ENCODE results near the gene MINDY4. TPM values are rescaled to one million over a fixed set of nuclear protein-coding genes. Genes with fewer than 3 reads are reported as not detected.

Gene MINDY4
- total RNA-seq, result 4.3 TPM

DNA sequence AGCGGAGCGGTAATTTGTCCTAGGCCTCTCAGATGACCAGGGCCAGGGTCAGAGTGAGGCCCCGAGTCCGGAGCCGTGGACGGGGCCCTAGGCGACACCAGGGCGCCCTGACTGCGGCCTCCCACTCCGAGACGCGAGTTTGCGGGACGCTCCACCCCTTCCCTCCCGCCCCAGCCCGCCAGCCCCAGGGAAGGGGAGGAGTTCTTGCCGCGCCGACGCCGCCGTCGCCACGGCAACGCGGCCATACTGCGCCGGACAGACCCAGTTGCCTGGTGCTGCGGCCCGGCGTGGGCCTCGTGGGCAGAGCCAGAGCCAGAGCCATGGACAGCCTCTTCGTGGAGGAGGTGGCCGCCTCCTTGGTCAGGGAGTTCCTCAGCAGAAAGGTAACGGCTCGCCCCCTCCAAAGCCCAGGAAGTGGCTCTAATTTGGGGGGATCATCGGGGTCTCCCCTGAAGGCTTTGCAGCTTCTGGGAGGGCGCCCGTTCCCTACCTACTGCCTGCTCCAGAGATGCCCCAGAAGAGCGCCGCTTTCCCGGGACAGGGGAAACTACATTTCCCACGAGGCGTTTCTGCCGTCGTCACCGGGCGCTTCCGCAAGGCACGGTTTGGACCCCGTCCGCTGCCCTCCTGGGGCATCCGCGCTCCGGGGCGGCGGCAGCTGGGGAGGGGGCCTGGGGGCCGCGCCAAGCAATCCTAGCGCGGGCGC lies at the start of gene MINDY4:
TSS of gene MINDY4 (plus strand) at position 244 of the 706 bp plus-strand sequence. CDS start at position 321, 77 bp downstream.
- DNase-seq (ENCODE audit: low read depth in 2 of 3, low spot score in 2 of 3), result peak; percentile 41 to 78 (median 64)

DNA sequence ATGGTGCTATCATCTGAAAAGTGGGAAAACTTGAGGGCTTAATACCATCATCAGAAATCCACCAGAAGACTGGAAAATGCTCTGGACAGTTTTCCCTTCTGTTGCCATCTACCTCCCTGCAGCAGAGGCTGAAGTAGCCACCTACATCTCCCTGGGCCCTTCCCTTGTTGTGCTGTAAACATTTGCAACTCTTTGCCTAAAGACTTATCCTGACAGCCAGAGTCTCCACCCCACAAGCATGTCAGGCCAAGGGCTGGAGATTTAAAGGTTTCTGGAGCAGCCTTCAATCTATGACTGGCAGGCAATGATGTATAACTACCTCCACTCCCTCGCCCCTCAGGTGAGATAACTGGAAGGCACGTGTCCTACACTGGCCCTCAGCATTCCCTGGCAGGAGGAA lies 49.0 kb upstream of the MINDY4 start:
- DNase-seq (ENCODE audit: low read depth in 2 of 3, low spot score in 2 of 3), result no peak

DNA sequence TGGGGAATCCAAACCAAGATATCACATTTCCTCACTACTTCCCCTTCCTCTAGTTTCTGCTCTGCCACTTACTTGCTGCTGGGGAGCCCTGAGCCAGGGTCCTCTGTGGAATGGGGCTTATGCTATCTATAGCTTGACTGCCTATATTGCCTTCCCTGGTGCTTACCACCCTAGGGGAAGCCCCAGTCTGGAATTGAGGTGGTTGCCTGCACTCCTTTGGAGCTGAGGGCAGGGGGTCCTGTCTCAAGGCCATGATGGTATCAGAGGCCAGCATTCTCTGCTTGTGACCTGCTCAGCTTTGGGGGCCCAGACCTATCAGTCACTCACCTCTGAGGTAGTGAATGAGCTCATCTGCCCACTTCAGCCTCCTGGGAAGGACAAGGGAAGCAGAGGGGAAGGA lies 48.5 kb upstream of the MINDY4 start:
- DNase-seq (ENCODE audit: low read depth in 2 of 3, low spot score in 2 of 3), result no peak

DNA sequence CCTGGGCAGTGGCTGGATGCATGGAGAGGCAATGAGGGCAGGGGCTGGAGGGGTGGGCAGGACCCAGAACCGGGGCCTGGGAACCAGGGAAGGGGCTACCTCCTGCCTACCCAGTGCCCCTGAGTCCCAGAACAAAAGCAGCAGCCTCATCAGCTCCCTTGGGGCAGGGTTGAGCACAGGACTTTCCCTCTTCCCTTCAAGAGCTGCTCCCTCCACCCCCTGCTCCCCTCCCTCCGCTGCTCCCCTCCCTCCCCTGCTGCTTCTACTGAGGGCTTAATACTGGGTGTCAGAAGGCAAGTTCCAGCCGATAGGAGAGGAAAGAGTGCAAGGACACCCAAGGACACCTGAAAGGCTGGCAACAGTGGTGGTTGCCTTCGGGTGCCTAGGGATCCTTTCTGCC lies 47.4 kb upstream of the MINDY4 start:
- DNase-seq (ENCODE audit: low read depth in 2 of 3, low spot score in 2 of 3), result no peak

DNA sequence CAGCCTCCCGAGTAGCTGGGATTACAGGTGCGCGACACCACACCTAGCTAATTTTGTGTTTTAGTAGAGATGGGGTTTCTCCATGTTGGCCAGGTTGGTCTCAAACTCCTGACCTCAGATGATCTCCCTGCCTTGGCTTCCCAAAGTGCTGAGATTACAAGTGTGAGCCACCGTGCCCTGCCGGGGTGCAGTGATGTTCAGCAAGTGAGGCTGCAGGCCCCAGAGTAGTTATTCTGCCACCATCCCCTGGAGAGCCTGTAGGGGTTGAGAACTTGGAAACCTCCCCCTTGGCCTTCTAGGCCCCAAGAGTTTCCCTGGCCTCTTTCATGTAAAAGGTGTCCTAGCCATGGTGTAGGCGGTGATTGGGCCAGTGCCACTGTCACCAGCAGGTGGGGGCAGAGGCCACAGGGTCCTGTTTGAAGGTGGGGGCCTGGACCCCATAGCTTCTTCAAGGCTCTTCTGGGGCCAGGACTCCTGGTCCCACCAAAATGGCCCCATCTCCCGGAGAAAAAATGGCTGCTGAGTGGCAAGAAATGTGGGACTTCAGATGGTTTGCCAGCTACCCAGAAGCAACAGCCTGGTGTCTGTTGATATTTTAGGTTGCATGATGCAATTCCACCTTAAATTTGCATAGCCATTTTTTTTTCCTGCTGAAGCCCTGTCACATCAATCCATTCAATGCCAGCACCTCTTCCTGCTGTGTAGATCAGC lies 44.8 kb upstream of the MINDY4 start:
- no peak for DNase-seq (ENCODE audit: low read depth in 2 of 3, low spot score in 2 of 3)

DNA sequence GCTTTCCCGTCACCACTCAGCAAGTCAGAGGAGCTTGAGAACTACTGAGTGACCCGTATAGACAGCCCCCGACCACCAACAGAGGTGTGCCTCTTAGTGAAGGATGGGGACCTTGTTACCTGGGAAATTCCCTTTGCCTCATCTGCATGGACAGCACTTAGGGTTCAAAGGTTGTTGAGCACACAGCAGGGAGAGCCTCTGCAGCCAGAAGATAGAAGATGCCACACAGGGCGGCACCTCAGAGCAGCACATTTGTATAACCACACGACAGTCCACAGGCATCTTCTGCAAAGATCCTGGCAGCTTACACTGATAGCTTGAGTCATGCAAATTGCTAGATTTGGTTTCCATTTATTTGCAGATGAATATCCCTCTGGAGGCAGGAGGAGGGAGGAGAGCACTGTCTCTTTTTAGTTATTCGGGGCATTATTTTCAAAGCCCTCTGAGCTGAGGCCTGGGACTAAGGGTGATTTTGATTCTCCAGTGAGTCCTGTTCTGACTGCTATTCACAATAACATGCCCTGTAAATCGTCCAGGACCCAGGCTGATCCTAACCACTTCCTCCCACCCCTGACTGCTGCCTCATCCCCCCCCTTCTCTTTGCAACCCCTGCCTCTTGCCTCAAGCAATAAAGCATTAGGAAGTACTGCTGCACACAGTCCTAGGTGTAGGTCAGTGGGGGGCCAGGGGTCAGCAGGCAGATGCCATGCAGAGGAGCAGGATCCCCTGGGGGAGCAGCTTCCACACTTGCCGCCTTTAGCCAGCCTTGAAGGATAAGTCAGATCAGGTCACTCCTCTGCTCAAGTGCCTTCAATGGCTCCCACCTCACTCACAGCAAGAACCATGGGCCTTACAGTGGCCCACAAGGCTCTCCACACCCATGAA lies 43.9 kb upstream of the MINDY4 start:
- peak; percentile 26 to 61 (median 29) for DNase-seq (ENCODE audit: low read depth in 2 of 3, low spot score in 2 of 3)

DNA sequence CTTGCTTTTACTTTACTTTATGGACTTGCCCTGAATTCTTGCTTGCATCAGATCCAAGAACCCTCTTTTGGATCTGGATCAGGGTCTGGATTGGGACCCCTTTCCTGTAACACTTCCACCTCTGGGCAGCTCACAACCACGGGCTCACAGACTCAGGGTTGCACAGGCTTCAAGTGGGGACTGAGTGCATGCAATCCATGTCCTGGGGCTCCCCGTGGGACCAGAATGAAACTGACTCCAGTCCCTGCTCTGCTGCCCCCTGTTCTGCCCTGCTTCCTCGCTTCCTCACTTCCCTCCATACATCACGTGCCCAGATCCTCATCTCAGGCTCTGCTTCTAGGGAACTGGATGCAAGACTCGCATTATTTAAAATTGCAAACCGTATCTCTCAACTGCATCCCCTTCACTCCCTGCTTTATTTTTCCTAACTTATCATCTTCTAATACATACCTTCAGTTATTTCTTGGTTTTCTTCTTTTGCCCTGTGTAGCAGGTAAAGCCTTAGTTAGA lies 42.6 kb upstream of the MINDY4 start:
- DNase-seq (ENCODE audit: low read depth in 2 of 3, low spot score in 2 of 3), result no peak

DNA sequence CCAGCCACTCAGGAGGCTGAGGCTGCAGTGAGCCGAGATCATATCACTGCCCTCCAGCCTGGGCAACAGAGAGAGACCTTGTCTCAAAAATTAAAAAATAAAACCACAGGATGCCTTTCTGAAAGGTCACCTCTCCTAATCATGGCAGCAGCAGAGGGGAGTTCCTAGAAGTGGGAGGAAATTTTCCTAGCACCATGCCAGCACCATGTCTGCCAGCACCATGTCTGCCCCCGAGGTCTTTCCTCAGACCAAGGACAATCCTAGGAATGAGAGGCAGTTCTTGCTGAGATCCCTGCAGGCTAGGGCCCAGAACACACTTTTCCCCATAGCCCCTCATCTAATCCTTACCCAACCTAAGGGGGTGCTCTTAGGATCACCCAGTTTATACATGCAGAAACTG lies 41.6 kb upstream of the MINDY4 start:
- DNase-seq (ENCODE audit: low read depth in 2 of 3, low spot score in 2 of 3), result no peak

DNA sequence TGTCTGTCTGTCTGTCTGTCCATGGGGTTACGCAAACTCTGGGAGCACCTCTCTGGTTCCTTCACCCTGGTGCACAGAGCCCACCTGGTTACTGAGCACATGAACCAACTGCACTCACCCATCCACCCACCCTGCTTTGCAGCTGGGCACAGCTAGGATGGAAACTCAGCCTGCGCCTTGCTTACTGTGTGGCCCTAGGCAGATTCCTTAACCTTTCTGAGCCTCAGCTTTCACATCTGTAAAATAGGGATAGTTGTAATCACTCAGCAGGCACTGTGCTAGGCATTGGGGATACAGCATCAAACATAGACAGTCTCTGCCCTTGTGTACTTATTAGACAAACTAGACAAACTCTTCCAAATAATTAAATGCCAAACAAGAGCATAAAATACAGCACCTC lies 41.1 kb upstream of the MINDY4 start:
- no peak for DNase-seq (ENCODE audit: low read depth in 2 of 3, low spot score in 2 of 3)

DNA sequence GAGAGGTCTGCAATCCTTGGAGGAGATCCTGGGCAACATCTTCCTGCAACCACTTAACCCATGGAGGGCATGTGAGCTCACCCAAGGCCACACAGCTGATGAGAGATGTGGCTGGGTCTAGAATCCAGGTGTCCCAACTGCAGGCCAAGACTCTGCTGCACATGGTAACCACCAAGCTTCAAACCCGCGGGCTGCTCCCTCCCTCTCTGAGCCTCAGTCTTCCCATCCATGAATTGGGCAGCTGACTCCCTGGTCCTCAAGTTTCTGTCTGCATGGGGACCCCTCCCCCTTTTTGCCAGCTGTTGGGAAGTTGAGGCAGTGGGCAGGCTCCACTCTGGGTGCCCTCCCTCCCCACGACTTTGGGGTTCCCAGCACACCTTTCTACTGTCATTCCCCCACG lies 40.2 kb upstream of the MINDY4 start:
- no peak for DNase-seq (ENCODE audit: low read depth in 2 of 3, low spot score in 2 of 3)

DNA sequence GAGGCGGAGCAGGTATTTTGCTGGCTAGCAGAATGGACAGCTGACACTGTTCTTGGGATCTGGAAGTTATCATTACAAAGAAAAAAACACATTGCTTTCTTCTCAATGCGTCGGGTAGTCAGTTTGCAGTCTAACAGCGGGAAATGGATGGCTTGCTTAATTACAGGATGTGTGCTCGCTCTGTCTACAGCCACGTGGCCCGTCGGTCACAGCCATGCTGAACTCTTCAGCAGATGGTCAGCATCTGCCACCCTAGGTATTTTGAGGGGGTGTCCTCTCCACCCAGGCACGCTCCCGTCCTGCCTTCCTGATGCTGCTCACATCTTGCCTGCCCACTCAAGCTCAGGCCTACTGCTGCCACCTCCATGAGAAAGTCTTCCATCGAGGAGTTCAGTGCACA lies 39.6 kb upstream of the MINDY4 start:
- no peak for DNase-seq (ENCODE audit: low read depth in 2 of 3, low spot score in 2 of 3)

DNA sequence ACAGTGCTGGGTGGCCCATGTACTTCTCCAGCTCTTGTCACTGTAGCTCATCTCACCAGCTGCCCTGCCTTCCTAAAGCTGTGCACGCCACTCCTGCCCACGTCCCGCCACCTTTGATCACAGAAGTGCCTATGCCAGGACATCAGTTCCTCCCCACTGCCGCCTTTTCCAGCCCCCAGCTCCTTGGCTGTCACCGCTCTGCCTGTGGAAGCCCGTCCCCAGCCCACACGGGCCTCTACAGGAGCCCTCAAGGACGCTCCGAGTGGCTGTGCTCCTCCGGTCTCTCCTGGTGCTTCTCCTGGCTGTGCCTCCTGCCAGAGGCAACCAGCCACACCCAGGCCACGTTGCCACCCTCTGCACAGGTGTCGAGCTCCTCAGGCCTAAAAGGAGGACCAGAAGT lies 38.6 kb upstream of the MINDY4 start:
- DNase-seq (ENCODE audit: low read depth in 2 of 3, low spot score in 2 of 3), result no peak

DNA sequence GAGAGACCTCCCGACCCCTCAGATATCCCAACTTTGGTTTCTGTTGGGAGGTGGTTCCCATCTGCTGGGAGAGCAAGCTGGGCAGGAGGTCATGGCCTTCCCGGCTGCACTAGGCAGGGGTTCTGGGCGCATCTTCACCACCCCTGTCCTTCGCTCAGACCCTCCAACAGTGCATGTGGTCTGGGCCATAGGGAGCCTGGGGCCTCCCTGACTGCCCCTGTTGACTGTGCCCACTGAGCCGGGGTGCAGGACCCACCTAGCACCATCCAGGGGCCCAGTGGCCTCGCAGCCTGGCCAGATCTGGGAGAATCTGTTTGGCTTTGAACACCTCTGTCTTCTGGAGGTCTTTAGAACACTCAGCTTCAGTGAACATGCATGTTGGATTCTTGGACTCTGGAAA lies 38.0 kb upstream of the MINDY4 start:
- no peak for DNase-seq (ENCODE audit: low read depth in 2 of 3, low spot score in 2 of 3)

DNA sequence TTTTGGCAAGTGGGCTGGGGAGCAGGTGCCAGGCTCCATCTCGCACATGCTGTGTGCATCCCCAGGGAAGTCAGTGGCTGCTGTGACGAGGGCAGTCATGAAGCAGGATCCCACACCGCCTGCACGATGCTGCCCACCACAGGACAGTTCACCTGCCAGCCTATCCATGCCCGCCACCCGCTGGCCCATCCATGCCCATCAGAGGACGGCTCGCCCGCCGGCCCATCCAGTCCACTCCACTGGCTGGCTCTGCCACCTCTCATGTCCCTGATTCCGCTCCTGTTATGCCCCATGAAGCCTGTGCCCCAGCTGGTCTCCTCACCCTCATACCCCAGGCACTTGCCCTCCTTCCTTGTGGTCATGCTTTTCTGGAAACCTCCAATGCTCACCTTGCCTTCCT lies 37.5 kb upstream of the MINDY4 start:
- DNase-seq (ENCODE audit: low read depth in 2 of 3, low spot score in 2 of 3), result no peak

DNA sequence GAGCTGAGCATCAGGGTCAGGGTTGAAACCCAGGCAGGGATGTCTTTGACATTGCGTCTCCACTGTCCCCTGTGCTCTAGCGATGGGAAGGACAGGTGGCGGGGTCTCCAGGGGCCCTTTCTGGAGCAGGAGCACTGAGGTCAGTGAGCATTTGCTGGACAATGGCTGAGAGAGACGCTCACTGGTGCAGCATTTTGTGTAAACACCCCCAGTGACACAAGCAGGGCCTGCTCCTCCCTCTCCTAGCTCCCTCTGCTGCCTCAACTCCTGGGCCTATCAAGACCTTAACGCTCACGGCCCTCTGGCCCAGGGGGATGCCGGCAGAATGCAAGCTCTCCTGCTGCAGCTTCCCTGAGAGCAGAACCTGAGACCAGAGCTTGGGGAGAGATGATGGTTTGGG lies 36.7 kb upstream of the MINDY4 start:
- DNase-seq (ENCODE audit: low read depth in 2 of 3, low spot score in 2 of 3), result no peak

DNA sequence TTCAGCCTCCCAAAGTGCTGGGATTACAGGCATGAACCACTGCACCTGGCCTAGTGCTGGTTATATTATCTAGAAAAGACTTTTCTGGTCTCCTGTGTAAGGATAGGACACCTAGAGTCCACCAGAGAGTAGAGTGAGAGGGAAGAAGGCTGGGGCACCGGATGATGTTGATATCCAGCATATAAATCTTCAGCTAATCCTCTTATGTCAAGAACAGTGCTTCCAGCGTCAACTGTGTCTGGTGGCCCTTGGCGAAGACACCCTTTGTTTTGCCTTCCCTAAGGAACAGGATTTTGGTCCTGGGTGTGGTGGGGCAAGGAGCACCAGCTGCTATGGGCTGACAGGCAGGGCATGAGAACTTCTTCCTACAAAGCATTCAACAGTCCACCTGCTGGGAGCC lies 35.6 kb upstream of the MINDY4 start:
- DNase-seq (ENCODE audit: low read depth in 2 of 3, low spot score in 2 of 3), result no peak

DNA sequence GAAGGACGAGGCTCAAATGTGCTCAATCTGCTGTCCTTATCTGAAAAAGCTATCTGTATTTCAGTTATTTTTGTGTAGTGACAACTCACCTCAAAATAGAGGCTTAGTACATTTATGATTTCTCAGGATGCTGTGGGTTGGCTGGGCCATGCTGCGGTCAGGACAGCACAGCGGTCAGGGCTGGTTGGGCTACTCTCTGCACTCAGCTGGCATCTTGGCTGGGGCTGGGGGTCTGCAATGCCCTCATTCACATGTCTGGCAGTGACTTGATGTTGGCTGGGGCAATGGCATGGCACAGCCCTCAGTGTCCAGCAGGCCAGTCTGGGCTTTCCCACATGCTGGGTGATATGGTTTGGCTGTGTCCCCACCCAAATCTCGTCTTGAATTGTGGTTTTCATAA lies 34.9 kb upstream of the MINDY4 start:
- DNase-seq (ENCODE audit: low read depth in 2 of 3, low spot score in 2 of 3), result no peak

DNA sequence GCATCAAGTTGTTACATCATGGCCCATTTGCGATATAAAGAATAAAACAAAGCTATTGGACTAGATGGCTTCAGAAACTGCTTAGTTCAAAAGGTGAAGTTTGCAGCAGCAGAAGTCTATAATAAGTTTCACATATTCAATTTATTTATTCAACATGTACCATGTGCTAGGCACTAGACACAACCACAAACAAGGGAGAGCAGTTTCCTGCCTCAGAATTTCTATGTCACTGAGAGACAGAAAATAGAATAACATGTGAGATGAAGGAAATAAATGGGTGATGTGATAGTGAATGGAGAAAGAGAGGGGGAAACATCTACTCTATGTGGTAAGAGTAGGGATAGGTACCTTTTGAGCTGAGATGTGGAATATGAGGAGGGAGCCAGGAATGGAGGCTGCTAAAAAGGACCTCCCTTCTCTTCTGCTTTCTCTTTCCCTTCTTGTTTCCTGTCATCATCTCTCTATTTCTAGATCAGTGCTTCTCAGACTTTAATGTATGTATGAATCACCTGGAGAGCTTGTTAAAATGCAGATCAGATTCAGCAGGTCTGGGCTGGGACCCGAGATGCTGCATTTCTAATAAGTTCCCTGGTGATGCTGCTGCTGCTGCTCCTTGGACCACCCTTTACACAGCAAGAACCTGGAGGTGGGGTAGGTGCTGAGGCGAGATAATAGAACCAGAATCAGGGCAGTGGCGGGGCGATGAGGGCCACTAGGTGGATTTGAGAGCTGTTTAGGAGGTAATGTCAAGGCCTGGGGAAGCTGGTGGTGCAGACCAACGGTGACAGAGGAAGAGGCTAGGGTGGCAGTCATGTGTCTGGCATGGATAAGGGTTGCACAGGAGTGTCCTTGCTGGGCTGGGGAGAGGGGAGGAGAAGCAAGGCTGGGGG lies 32.9 kb upstream of the MINDY4 start:
- DNase-seq (ENCODE audit: low read depth in 2 of 3, low spot score in 2 of 3), result no peak

DNA sequence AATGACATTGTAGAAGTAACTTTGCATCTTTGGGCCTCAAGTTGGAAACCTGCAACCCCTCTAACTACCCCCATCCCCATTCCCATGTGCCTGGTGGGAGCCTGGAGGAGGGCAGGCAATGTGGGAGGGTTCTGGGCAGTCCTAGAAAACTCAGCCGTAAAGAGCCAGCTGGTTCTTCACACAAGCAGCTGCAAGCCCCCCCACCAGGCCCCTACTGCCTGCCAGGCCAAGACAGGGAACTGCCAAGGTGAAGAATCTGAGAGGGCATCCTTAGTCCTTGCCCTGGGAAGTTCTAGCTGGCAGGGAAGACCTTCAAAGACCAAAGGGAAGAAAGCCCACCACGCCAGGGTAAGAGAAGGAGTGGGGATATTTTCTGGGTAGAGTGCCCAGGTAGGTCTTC lies 31.5 kb upstream of the MINDY4 start:
- DNase-seq (ENCODE audit: low read depth in 2 of 3, low spot score in 2 of 3), result no peak
